ENCODE data around the gene DDX11.
"Not testable (repeated sequence)": the region's sequence is repeated elsewhere in the genome, so short reads cannot be mapped to it uniquely, and the experiment has no call there.

Gene DDX11

GRCh38 chr12:31145296-31145695, 71.6 kb downstream of the DDX11 start:
- peak in 1 of 3 donors; percentile 40 for DNase-seq
- H3K4me3 ChIP-seq (ENCODE audit: control insufficient read depth in 1 of 7, extremely low read depth in 1 of 7, insufficient read depth in 4 of 7, low read depth in 2 of 7, low read length in 6 of 7); H3K9me3 ChIP-seq (ENCODE audit: control extremely low read depth in 1 of 5, control insufficient read depth in 4 of 5, insufficient read depth in 2 of 5, low read depth in 1 of 5, low read length in 4 of 5); CTCF ChIA-PET; H3K27me3 ChIP-seq (replicated peaks in 2 of 5; ENCODE audit: control insufficient read depth in 4 of 5, insufficient read depth in 5 of 5, low read length in 4 of 5); H3K4me1 ChIP-seq (ENCODE audit: control extremely low read depth in 1 of 4, control insufficient read depth in 4 of 4, insufficient read depth in 4 of 4, low read length in 3 of 4); H3K36me3 ChIP-seq (ENCODE audit: control insufficient read depth in 4 of 4, insufficient read depth in 4 of 4, low read length in 3 of 4); POLR2A ChIA-PET; H3K27ac ChIP-seq (ENCODE audit: insufficient read depth in 1 of 2, low read depth in 1 of 2, low read length in 2 of 2, poor library complexity in 1 of 2, severe bottlenecking in 2 of 2): not testable (repeated sequence)
- no CpG with 5 or more reads among the region's 6 CpGs for WGBS (ENCODE audit: insufficient coverage)

GRCh38 chr12:31147415-31147814, 73.8 kb downstream of the DDX11 start:
- H3K9me3 ChIP-seq (ENCODE audit: control extremely low read depth in 1 of 5, control insufficient read depth in 4 of 5, insufficient read depth in 2 of 5, low read depth in 1 of 5, low read length in 4 of 5); CTCF ChIA-PET; H3K27ac ChIP-seq (ENCODE audit: insufficient read depth in 1 of 2, low read depth in 1 of 2, low read length in 2 of 2, poor library complexity in 1 of 2, severe bottlenecking in 2 of 2); POLR2A ChIA-PET; H3K4me3 ChIP-seq (ENCODE audit: control insufficient read depth in 1 of 7, extremely low read depth in 1 of 7, insufficient read depth in 4 of 7, low read depth in 2 of 7, low read length in 6 of 7); H3K36me3 ChIP-seq (ENCODE audit: control insufficient read depth in 4 of 4, insufficient read depth in 4 of 4, low read length in 3 of 4); H3K4me1 ChIP-seq (ENCODE audit: control extremely low read depth in 1 of 4, control insufficient read depth in 4 of 4, insufficient read depth in 4 of 4, low read length in 3 of 4); DNase-seq; H3K27me3 ChIP-seq (replicated peaks in 2 of 5; ENCODE audit: control insufficient read depth in 4 of 5, insufficient read depth in 5 of 5, low read length in 4 of 5): not testable (repeated sequence)
- WGBS (ENCODE audit: insufficient coverage) = 100% methylated on average over 1 of the region's 3 CpGs

- CTCF ChIA-PET; H3K4me3 ChIP-seq (ENCODE audit: control insufficient read depth in 1 of 7, extremely low read depth in 1 of 7, insufficient read depth in 4 of 7, low read depth in 2 of 7, low read length in 6 of 7); DNase-seq; H3K27me3 ChIP-seq (replicated peaks in 2 of 5; ENCODE audit: control insufficient read depth in 4 of 5, insufficient read depth in 5 of 5, low read length in 4 of 5); H3K36me3 ChIP-seq (ENCODE audit: control insufficient read depth in 4 of 4, insufficient read depth in 4 of 4, low read length in 3 of 4); H3K27ac ChIP-seq (ENCODE audit: insufficient read depth in 1 of 2, low read depth in 1 of 2, low read length in 2 of 2, poor library complexity in 1 of 2, severe bottlenecking in 2 of 2); H3K9me3 ChIP-seq (ENCODE audit: control extremely low read depth in 1 of 5, control insufficient read depth in 4 of 5, insufficient read depth in 2 of 5, low read depth in 1 of 5, low read length in 4 of 5); H3K4me1 ChIP-seq (ENCODE audit: control extremely low read depth in 1 of 4, control insufficient read depth in 4 of 4, insufficient read depth in 4 of 4, low read length in 3 of 4); POLR2A ChIA-PET: not testable (repeated sequence)
- no CpG with 5 or more reads among the region's 4 CpGs for WGBS (ENCODE audit: insufficient coverage)
Measured at GRCh38 chr12:31150766-31151165, 77.1 kb downstream of the DDX11 start.
